HepG2 (cell line): ENCODE results near the gene NOS1AP.

Source experiments
- HNF1B ChIP-seq: sonication (generic); formaldehyde crosslinking; IDR thresholded peaks from 2 replicates; pipeline ENCODE4 v1.5.1; 2020; ENCODE audit warnings: mild to moderate bottlenecking, moderate library complexity, missing genetic modification reagents
- TF ChIP-seq, protein P1 (sequence below): sonication (generic); formaldehyde crosslinking; IDR thresholded peaks from 2 replicates; pipeline ENCODE4 v1.5.0; 2020; ENCODE audit warnings: mild to moderate bottlenecking, missing genetic modification reagents, moderate library complexity

DNA sequence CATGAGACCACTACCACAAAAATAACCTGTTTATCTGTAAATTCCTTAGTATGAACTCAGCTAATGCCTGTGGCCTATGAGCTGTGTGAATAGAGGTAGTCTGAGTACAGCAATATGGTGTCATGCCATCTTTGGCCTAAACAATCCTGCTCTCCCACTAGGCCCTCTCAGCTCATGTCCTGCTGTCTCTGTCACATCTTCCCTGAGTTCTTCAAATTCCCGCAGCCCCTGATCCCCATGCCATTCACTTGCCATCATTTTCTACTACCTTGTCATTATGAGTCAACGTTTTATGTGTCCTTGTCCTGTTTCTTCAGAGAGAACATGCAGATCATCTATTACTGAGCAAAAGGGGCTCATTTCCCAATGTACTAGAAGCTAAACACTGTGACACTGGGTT is 181.6 kb downstream of the NOS1AP start:
- TF ChIP-seq, protein P1, sequence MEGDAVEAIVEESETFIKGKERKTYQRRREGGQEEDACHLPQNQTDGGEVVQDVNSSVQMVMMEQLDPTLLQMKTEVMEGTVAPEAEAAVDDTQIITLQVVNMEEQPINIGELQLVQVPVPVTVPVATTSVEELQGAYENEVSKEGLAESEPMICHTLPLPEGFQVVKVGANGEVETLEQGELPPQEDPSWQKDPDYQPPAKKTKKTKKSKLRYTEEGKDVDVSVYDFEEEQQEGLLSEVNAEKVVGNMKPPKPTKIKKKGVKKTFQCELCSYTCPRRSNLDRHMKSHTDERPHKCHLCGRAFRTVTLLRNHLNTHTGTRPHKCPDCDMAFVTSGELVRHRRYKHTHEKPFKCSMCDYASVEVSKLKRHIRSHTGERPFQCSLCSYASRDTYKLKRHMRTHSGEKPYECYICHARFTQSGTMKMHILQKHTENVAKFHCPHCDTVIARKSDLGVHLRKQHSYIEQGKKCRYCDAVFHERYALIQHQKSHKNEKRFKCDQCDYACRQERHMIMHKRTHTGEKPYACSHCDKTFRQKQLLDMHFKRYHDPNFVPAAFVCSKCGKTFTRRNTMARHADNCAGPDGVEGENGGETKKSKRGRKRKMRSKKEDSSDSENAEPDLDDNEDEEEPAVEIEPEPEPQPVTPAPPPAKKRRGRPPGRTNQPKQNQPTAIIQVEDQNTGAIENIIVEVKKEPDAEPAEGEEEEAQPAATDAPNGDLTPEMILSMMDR (CRISPR knock-in tag): no peak
- TF ChIP-seq HNF1B (CRISPR knock-in tag): no peak
